Embryonic facial prominence (tissue), 1 donor: ENCODE results near the gene USP5.

Source experiments
- DNase-seq: peaks from one replicate; pipeline ENCODE4 v3.0.0-alpha.2; 2016; ENCODE audit errors: extremely low spot score

Gene USP5

DNA sequence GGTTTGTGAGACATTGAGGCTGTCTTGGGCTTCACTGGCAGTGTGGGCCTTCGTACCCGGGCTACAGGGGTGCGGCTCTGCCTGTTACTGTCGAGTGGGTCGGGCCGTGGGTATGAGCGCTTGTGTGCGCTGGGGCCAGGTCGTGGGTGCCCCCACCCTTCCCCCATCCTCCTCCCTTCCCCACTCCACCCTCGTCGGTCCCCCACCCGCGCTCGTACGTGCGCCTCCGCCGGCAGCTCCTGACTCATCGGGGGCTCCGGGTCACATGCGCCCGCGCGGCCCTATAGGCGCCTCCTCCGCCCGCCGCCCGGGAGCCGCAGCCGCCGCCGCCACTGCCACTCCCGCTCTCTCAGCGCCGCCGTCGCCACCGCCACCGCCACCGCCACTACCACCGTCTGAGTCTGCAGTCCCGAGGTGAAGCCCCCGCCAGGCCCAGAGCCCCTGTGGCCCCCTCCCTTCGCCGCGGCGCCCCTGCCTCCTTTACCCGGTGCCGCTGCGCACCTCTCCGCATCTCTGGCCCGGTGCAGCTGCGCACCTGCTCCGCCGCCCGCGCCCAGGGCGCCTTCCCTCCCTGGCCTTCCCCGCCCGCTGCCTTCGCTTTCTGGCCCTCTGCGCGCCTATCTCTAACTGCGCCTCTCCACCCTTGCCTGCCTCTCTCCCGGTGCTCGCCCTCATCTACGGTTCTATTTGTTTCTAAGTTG lies 62.4 kb downstream of the USP5 start, which contains the start of gene ENO2:
Gene ENO2 (plus strand): TSS at position 335 of the 701 bp plus-strand sequence. CDS start 1,253 bp downstream, outside the sequence.
- DNase-seq = no peak

DNA sequence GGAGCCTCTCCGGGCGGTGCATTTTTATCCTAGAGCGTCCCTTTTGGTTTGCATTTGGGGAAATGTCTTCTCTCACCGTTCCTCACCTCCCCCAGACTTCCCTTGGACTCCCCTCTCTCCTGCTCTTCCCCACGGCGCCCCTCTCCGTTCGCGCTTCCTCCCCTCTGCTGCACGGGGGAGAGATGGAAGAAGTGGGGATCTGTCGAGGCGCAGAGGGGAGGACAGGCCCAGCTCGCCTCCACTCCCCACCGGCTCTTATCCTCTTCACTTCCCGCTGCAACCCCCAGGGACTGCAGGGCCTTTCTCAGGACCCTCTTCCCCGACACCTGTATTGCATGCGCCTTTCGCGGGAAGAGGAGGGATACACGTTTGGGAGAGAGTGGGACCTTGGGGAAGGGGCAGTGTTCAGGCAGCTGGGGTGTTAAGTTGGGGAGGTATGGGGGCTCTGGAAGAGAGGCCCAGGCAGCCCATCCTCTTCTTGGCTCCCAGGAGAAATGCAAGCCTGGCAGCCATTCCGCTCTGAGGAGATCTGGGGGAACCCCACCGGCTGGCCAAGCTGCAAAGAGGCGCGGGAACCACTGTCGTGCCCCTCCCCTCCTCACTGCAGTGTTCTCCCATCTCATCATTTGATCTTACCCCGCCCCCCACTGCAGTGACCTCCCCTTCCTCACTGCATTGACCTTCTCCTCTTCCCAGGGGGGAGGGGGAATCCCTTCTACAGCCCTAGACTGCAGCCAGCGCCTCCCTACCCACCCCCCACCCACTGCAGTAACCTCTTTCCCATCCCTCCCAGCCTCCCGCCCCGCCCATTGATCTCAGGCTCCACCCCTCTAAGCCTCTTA lies 63.2 kb downstream of the USP5 start:
- DNase-seq = no peak

GRCh38 chr12:6915789-6916285 lies 63.9 kb downstream of the USP5 start:
- no peak for DNase-seq
